ENCODE results near the gene VSIG10L.

VSIG10L gene

GRCh38 chr19:51285682-51286081 lies 56.3 kb downstream of the VSIG10L start:
- TF ChIP-seq REST (IDR thresholded peaks at IDR 0.05; ENCODE audit: low read depth) (no peak), NFIC (IDR thresholded peaks at IDR 0.05) (no peak), USF1 (IDR thresholded peaks at IDR 0.05) (no peak), RAD21 (IDR thresholded peaks at IDR 0.05; ENCODE audit: low read depth) (no peak), EP300 (IDR thresholded peaks at IDR 0.05; ENCODE audit: borderline replicate concordance) (no peak), FOXM1 (IDR thresholded peaks at IDR 0.05; ENCODE audit: borderline replicate concordance, low read depth) (no peak), TEAD4 (IDR thresholded peaks at IDR 0.05) (no peak), TAF1 (IDR thresholded peaks at IDR 0.05; ENCODE audit: low read depth) (no peak), YY1 (IDR thresholded peaks at IDR 0.05; ENCODE audit: low read depth) (no peak), EGR1 (IDR thresholded peaks at IDR 0.05) (no peak)
- TF ChIP-seq, protein P1, sequence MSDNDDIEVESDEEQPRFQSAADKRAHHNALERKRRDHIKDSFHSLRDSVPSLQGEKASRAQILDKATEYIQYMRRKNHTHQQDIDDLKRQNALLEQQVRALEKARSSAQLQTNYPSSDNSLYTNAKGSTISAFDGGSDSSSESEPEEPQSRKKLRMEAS (IDR thresholded peaks at IDR 0.05) = no peak

DNA sequence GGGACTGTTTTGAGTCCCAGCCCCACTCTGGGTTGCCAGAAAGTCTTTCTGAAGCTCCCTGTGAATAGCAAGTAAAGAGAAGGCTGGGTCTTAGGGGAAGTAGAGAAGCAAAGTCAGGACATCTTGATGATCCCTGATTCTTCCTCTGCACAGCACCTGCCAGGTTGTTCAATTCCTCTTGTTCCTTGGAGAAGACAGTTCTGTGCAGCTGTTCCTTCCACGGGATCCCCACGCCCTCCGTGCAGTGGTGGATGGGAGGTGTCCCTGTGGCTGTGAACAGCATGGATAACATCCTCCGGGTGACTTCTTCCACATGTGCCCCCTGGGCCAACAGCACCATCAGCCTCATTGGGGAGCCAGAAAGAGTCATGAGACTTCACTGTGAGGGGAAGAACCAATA lies 59.6 kb downstream of the VSIG10L start:
- TF ChIP-seq NFIC (IDR thresholded peaks at IDR 0.05) (no peak), USF1 (IDR thresholded peaks at IDR 0.05) (no peak), TCF12 (IDR thresholded peaks at IDR 0.05; ENCODE audit: low read depth) (no peak), FOXM1 (IDR thresholded peaks at IDR 0.05; ENCODE audit: borderline replicate concordance, low read depth) (no peak), CEBPB (IDR thresholded peaks at IDR 0.05) (no peak), CREB1 (IDR thresholded peaks at IDR 0.05; ENCODE audit: low read depth) (no peak)
